ENCODE data around the gene MESP2.

DNA sequence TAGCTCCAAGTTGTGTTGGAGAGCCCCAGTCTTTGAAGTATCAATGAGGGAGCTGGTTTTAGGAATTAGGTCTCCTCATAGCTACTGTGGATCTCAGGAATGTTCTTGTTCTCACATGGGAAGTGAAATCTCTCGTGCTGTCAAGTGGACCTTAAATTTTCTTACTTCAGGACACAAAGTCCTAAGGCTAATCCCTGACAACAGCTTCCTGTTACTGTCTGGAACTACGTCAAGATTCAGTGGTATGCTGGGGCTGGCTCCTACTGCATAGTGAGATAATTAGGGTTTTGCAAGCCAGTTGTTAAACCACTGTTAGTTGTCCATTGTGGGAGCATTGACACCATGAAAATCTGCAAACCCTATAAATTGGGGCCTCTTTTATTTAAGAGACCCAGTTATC is 47.9 kb upstream of the MESP2 start:
- TF ChIP-seq, protein P1, sequence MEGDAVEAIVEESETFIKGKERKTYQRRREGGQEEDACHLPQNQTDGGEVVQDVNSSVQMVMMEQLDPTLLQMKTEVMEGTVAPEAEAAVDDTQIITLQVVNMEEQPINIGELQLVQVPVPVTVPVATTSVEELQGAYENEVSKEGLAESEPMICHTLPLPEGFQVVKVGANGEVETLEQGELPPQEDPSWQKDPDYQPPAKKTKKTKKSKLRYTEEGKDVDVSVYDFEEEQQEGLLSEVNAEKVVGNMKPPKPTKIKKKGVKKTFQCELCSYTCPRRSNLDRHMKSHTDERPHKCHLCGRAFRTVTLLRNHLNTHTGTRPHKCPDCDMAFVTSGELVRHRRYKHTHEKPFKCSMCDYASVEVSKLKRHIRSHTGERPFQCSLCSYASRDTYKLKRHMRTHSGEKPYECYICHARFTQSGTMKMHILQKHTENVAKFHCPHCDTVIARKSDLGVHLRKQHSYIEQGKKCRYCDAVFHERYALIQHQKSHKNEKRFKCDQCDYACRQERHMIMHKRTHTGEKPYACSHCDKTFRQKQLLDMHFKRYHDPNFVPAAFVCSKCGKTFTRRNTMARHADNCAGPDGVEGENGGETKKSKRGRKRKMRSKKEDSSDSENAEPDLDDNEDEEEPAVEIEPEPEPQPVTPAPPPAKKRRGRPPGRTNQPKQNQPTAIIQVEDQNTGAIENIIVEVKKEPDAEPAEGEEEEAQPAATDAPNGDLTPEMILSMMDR (IDR thresholded peaks at IDR 0.05; ENCODE audit: control extremely low read depth in 1 of 3, insufficient read depth in 1 of 3, low read depth in 1 of 3, low read length in 3 of 3): no peak
- TF ChIP-seq POLR2A (IDR thresholded peaks at IDR 0.05; ENCODE audit: control extremely low read depth in 1 of 2, low read depth in 2 of 2, low read length in 2 of 2) (no peak), SIN3A (conservative IDR thresholded peaks at IDR 0.05 in 1 of 2, IDR thresholded peaks at IDR 0.05 in 1 of 2; ENCODE audit: low read depth in 1 of 2, low read length in 2 of 2) (no peak), JUND (IDR thresholded peaks at IDR 0.05; ENCODE audit: low read length) (no peak), EP300 (IDR thresholded peaks at IDR 0.05; ENCODE audit: borderline replicate concordance in 1 of 2, low read depth in 2 of 2, low read length in 2 of 2) (no peak), TAF1 (IDR thresholded peaks at IDR 0.05; ENCODE audit: low read depth, low read length) (no peak), YY1 (IDR thresholded peaks at IDR 0.05; ENCODE audit: low read depth, low read length) (no peak), KDM5A (IDR thresholded peaks at IDR 0.05; ENCODE audit: low read length) (no peak), SP2 (IDR thresholded peaks at IDR 0.05; ENCODE audit: low read length) (no peak)
- TF ChIP-seq, protein P2, sequence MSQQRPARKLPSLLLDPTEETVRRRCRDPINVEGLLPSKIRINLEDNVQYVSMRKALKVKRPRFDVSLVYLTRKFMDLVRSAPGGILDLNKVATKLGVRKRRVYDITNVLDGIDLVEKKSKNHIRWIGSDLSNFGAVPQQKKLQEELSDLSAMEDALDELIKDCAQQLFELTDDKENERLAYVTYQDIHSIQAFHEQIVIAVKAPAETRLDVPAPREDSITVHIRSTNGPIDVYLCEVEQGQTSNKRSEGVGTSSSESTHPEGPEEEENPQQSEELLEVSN (IDR thresholded peaks at IDR 0.05): no peak
